RWPE2 (cell line): Measurements from ENCODE around the gene PEX10.

ENCODE experiments used
- ATAC-seq: fragments of 200-7000 bp; cut with Tn5 transposase; 3 replicates; pipeline ENCODE4 v1.9.1; 2021; ENCODE audit warnings: low read depth
- DNase-seq: peaks from one replicate; pipeline ENCODE4 v3.0.0-alpha.2; 2020; ENCODE audit warnings: low spot score
- H3K27ac ChIP-seq: fragments of 450-650 bp; 2 replicates; pipeline ENCODE4 v1.5.1; 2017; ENCODE audit warnings: mild to moderate bottlenecking; ENCODE audit not compliant: poor library complexity, severe bottlenecking
- H3K27me3 ChIP-seq: fragments of 250-450 bp; sonication (Bioruptor Pico); 2 replicates; pipeline ENCODE4 v1.5.1; 2021; ENCODE audit warnings: mild to moderate bottlenecking, moderate library complexity; ENCODE audit not compliant: insufficient read depth, poor library complexity, severe bottlenecking
- H3K36me3 ChIP-seq: fragments of 250-450 bp; sonication (Bioruptor Pico); 2 replicates; pipeline ENCODE4 v1.5.1; 2020; ENCODE audit warnings: low read depth, mild to moderate bottlenecking, moderate library complexity
- H3K4me1 ChIP-seq: fragments of 250-450 bp; sonication (Bioruptor Pico); 2 replicates; pipeline ENCODE4 v1.5.1; 2021; ENCODE audit warnings: mild to moderate bottlenecking, moderate library complexity; ENCODE audit not compliant: insufficient read depth, poor library complexity, severe bottlenecking
- H3K4me3 ChIP-seq: fragments of 250-450 bp; sonication (Bioruptor Pico); 2 replicates; pipeline ENCODE4 v1.5.1; 2021; ENCODE audit warnings: mild to moderate bottlenecking, moderate library complexity; ENCODE audit not compliant: severe bottlenecking
- H3K9me3 ChIP-seq: fragments of 250-450 bp; sonication (Bioruptor Pico); 2 replicates; pipeline ENCODE4 v1.5.1; 2021; ENCODE audit warnings: mild to moderate bottlenecking, moderate library complexity; ENCODE audit not compliant: severe bottlenecking
- TF ChIP-seq, protein P1 (sequence below): fragments of 450-650 bp; IDR thresholded peaks from one replicate; pipeline ENCODE4 v1.5.1; 2017; ENCODE audit warnings: mild to moderate bottlenecking, moderate library complexity; ENCODE audit not compliant: poor library complexity, severe bottlenecking

PEX10 gene

DNA sequence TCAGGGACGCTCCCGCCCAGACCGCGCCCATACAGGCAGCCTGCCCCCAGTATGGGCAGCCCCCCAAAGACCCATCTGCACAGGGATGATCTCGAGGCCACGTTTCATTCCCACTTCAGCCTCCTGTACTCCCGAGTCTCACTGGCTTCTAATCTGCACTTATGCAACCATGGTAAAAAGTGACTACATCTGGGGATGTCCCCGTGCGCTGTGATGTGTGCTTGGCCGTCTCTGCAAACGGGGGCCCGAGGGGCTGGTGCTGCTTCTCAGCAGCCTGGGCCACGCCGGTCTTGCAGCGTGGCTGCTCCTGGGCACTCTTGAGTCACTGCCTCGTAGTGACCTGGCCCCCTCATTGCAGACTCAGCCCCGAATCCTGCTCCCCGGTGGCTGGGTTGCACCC, 46.3 kb upstream of the PEX10 start:
- TF ChIP-seq, protein P1, sequence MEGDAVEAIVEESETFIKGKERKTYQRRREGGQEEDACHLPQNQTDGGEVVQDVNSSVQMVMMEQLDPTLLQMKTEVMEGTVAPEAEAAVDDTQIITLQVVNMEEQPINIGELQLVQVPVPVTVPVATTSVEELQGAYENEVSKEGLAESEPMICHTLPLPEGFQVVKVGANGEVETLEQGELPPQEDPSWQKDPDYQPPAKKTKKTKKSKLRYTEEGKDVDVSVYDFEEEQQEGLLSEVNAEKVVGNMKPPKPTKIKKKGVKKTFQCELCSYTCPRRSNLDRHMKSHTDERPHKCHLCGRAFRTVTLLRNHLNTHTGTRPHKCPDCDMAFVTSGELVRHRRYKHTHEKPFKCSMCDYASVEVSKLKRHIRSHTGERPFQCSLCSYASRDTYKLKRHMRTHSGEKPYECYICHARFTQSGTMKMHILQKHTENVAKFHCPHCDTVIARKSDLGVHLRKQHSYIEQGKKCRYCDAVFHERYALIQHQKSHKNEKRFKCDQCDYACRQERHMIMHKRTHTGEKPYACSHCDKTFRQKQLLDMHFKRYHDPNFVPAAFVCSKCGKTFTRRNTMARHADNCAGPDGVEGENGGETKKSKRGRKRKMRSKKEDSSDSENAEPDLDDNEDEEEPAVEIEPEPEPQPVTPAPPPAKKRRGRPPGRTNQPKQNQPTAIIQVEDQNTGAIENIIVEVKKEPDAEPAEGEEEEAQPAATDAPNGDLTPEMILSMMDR = no peak
- no peaks in the 10 kb centered on the region for H3K36me3 ChIP-seq
- no peaks in the 10 kb centered on the region for H3K27me3 ChIP-seq
- DNase-seq (no peak), ATAC-seq (no peak)
- H3K9me3 ChIP-seq = no peaks in the 10 kb centered on the region
- H3K27ac ChIP-seq = no peak overlapping the region
- peaks cover 5% of the 10 kb centered on the region for H3K4me1 ChIP-seq
- H3K4me3 ChIP-seq = no peak overlapping the region

DNA sequence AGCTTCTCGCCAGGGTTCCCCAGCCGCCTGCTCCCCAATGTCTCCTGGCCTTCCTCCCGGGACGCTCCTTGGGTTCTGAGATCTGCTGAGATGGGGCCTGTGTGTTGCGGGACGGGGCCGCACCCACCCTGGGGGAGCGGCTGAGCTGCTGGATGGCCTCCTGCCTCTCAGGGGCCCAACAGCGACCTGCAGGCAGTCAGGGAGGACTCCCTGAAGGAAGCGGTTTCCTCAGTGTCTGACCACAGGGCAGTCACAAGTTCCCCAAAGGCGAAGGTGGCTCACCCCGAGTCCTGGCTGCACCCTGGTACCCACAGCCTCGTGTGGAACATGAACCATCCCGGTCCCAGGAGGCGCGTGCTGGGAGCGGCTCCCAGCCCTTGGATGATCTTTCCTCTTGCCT, 45.1 kb upstream of the PEX10 start:
- no peak for ATAC-seq
- no peak overlapping the region for H3K4me3 ChIP-seq
- no peaks in the 10 kb centered on the region for H3K36me3 ChIP-seq
- no peak for DNase-seq
- H3K9me3 ChIP-seq = no peaks in the 10 kb centered on the region
- TF ChIP-seq, protein P1 = no peak
- peaks cover 18% of the 10 kb centered on the region for H3K4me1 ChIP-seq
- H3K27ac ChIP-seq = no peak overlapping the region
- no peaks in the 10 kb centered on the region for H3K27me3 ChIP-seq

DNA sequence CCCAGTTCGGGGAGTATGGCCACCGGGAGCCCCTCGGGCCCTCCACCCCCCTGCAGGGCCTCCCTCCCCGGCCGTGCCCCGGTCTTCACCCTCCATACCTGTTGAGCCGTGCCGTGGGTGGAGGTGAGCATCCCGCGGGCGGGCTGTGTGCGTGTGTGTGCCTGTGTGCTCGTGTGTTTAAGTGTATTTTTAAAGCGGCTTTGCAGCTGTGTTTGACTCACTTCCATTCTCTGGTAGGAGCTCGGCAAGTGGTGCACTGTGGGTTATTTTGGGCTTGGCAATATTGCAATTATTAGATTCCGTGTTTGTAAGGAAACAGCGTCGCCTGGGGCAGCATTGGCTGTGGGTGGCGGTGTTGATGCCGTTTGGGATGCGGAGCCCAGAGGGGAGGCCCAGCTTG, 43.4 kb upstream of the PEX10 start:
- DNase-seq (no peak), ATAC-seq (no peak)
- H3K27ac ChIP-seq = peak overlapping the region; percentile 99
- no peaks in the 10 kb centered on the region for H3K27me3 ChIP-seq
- H3K9me3 ChIP-seq = no peaks in the 10 kb centered on the region
- H3K4me1 ChIP-seq = peaks cover 32% of the 10 kb centered on the region
- TF ChIP-seq, protein P1 = no peak
- H3K36me3 ChIP-seq = no peaks in the 10 kb centered on the region
- H3K4me3 ChIP-seq = no peak overlapping the region

DNA sequence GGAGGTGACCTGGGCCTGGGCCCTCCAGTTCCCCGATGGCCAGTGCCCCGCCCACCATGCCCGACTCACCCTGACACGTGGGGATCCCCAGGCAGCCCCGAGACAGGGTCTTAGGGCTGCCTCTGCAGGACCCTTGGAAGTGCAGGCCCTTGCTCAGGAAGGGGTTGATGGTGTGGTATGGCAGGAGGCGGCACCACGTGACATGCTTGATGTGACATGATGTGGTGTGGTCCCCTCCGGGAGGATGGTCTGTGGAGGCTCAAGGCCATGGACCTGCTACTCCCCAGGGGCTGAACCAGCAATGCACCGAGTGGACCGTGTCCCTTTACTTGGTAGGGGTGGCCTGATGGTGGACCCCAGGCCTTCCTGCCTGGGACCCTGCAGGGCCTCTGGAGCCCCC, 41.9 kb upstream of the PEX10 start:
- no peaks in the 10 kb centered on the region for H3K36me3 ChIP-seq
- H3K9me3 ChIP-seq = no peaks in the 10 kb centered on the region
- peaks cover 37% of the 10 kb centered on the region for H3K4me1 ChIP-seq
- TF ChIP-seq, protein P1 = no peak
- H3K4me3 ChIP-seq = no peak overlapping the region
- H3K27me3 ChIP-seq = no peaks in the 10 kb centered on the region
- peak overlapping the region; percentile 99 for H3K27ac ChIP-seq
- no peak for DNase-seq
- ATAC-seq = no peak

DNA sequence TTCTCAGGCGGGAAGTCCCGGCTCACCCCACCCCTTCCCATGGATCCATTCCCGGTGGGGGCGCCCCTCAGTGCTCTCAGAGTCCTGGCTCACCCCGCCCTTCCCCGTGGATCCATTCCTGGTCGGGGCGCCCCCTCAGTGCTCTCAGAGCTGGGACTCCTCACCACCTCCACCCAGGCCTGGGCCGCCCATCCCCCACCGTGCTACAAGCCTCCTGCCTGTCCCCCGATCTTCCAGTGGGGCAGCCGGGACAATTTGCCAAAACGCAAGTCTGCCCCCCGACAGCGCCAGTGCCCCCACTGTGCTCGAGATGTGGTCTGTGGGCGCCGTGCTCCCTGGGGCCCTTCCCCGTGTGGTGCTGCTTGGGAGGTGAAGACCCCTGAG, 40.6 kb upstream of the PEX10 start:
- TF ChIP-seq, protein P1 = no peak
- H3K36me3 ChIP-seq = no peaks in the 10 kb centered on the region
- H3K27me3 ChIP-seq = no peaks in the 10 kb centered on the region
- ATAC-seq (no peak), DNase-seq (no peak)
- H3K4me1 ChIP-seq = peaks cover 37% of the 10 kb centered on the region
- no peak overlapping the region for H3K4me3 ChIP-seq
- H3K9me3 ChIP-seq = no peaks in the 10 kb centered on the region
- H3K27ac ChIP-seq = peak overlapping the region; percentile 99
